Astrocyte of the cerebellum (primary cell): ENCODE results near the gene PLEKHG3.

ENCODE experiments used
- DNase-seq: peaks from one replicate; pipeline ENCODE4 v3.0.0-alpha.2; 2011; ENCODE audit warnings: low read depth
- H3K4me3 ChIP-seq: 2 replicates; pipeline ENCODE4 v1.5.1; 2011; ENCODE audit warnings: mild to moderate bottlenecking, low read depth, low read length, moderate library complexity
- CTCF ChIP-seq: IDR thresholded peaks from 2 replicates; pipeline ENCODE4 v1.5.1; 2012; ENCODE audit warnings: low read length, low read depth, moderate library complexity, mild to moderate bottlenecking; ENCODE audit errors: missing control alignments
- in situ Hi-C: cut with HindIII; loops from 2 replicates; pipeline ENCODE4 v1.10.0; 2017; ENCODE audit warnings: low sequenced_read_pairs

Gene PLEKHG3

GRCh38 chr14:64723691-64724577, 19.7 kb downstream of the PLEKHG3 start:
- no peak for TF ChIP-seq CTCF
- no peak for DNase-seq
- H3K4me3 ChIP-seq, result no peak overlapping the region
- in situ Hi-C loops, result no loop called here

DNA sequence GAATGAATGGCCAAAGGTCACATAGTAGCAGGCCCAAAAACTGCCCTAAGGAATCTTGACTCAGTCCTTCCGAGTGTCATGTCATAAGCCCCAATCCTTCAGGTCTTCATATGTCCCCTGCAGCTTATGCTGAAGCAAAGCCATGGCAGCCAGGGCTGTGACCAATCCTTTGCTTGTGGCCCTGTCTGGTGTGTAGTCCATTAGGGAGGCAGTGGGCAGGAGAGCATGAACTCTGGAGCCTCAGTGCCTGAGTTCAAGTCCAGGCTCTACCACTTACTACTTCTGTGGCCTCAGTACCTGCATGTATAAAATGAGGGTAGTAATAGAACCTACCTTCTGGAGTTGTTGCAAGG, 20.3 kb downstream of the PLEKHG3 start:
- H3K4me3 ChIP-seq, result no peak overlapping the region
- TF ChIP-seq CTCF, result no peak
- DNase-seq, result no peak
- in situ Hi-C loops, result no loop called here

DNA sequence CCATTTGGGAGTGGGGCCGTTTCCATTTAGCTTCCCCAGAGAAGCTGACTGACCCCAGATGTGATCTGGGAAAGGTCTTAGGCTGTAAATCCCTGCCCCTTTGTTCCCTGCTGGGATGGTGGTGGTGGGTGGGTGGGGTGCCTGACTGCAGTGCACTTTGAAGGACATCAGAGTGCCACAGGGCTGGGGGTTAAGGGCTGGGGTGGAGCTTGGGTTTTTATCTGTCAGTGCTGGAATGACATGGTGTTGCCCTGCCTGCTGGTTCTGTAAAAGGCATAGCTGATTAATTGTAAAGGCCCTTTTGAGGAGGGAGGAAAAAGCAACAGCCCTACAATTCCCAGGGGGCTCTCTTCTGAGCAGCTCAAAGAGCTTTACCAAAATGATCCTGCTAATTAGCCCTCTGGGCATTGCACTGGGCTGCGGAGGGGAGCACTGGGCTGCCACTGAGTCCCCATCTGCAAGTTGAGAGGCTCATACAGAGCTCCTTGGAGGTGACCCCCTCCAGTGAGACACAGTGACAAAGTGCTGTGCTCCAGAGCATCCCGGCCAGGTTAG, 21.1 kb downstream of the PLEKHG3 start:
- no peak overlapping the region for H3K4me3 ChIP-seq
- no peak for TF ChIP-seq CTCF
- in situ Hi-C loops, result no loop called here
- no peak for DNase-seq

GRCh38 chr14:64725879-64726584, 21.8 kb downstream of the PLEKHG3 start:
- no peak for TF ChIP-seq CTCF
- DNase-seq, result no peak
- in situ Hi-C loops, result no loop called here
- H3K4me3 ChIP-seq, result no peak overlapping the region

GRCh38 chr14:64726585-64726890, 22.3 kb downstream of the PLEKHG3 start:
- in situ Hi-C loops, result no loop called here
- no peak for TF ChIP-seq CTCF
- no peak overlapping the region for H3K4me3 ChIP-seq
- no peak for DNase-seq

DNA sequence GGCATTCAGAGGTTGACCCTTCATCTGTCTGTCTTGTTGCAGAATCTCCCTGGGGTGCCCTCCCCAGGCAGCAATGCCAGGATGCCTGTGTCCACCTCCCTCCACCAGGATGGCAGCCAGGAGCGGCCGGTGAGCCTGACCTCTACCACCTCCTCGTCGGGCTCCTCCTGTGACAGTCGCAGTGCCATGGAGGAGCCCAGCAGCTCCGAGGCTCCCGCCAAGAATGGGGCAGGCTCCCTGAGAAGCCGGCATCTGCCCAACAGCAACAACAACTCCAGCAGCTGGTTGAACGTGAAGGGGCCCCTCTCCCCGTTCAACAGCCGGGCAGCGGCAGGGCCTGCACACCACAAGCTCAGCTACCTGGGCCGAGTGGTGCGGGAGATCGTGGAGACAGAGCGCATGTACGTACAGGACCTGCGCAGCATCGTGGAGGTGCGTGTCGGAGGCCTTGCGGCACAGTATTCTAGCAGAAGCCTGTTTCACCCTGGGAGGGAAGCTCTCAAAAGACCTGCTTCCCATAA, 23.4 kb downstream of the PLEKHG3 start:
- no peak for TF ChIP-seq CTCF
- no peak for DNase-seq
- H3K4me3 ChIP-seq, result no peak overlapping the region
- in situ Hi-C loops, result no loop called here
